ENCODE measurements around the gene CHD6. TPM values are rescaled to one million over a fixed set of nuclear protein-coding genes. Genes with fewer than 3 reads are reported as not detected.

Gene CHD6
- total RNA-seq, 1 experiment from 2014 or later: 27.7 TPM

DNA sequence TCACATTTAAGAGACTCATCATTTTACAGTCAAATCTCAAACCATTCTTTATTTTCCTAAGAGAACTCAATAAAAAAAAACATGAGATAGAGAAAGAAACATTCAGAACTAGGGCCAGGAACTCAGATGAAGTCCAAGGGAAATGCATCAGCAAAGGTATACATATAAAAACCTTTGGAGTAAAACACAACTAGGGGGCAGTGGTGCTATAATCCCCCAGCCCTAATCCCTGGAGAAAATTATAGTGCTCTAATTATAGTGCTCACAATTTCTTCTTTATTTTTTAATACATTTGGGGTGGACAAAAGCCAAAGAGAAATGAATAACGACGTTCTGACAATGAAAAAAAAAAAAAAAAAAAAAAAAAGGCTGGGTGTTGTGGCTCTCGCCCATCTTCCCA, 151.0 kb downstream of the CHD6 start:
- no peak for DNase-seq (ENCODE audit: low read depth, low spot score)
- in situ Hi-C loops (cut with HindIII; ENCODE audit: low pct_unique_long_range_greater_than_20kb, low sequenced_read_pairs): no loop called here

DNA sequence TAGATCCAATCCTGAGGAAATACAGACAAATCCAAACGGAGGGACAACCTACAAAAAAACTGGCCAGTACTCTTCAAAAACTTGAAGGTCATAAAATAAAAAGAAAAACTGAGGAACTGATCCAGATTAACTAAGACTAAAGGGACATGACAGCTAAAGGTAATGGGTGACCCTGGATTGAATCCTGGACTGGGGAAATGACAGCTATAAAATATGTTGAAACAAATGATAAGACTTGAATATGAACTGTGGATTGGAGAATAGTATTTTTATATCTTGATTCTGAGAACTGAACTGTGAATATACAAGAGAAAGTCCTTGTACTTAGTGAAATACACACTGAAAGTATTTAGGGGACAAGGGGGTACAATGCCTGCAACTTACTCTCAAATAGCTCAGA, 154.6 kb downstream of the CHD6 start:
- in situ Hi-C loops (cut with HindIII; ENCODE audit: low pct_unique_long_range_greater_than_20kb, low sequenced_read_pairs): no loop called here
- no peak for DNase-seq (ENCODE audit: low read depth, low spot score)

DNA sequence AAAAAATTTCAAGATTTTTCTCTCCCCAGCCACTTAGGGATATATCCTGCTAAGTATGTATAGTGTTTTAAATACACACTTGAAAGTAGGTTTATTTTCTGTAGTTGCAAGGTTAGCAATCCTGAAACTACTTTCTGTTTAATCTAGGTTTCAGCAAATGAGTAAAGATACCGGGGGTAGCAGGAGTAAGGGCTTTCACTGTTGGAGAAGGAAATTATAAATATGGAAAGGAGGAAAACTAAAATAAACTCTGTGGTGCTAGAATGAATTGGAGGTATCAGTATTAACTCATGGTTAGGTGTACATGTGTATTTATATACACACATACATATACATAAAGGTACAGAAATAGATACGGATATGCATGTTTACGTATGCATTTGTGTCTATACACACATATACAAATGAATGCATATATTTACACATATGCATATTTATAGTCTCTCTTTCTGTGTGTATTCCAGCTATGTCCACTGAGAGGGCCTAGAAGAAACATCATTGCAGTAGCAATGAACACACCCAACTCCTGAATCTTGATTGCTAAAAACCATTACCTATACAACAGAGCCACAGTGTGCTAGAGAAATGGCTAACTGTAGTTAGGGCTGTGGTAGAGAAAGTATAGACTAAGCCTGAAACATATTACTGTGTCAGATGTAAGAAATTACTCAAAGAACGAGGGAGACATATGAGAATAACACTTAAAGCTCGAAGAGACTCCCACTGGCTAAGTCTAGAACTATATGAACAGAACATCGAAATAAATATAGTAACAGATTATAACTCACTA, 155.6 kb downstream of the CHD6 start:
- in situ Hi-C loops (cut with HindIII; ENCODE audit: low pct_unique_long_range_greater_than_20kb, low sequenced_read_pairs): no loop called here
- DNase-seq (ENCODE audit: low read depth, low spot score): no peak

DNA sequence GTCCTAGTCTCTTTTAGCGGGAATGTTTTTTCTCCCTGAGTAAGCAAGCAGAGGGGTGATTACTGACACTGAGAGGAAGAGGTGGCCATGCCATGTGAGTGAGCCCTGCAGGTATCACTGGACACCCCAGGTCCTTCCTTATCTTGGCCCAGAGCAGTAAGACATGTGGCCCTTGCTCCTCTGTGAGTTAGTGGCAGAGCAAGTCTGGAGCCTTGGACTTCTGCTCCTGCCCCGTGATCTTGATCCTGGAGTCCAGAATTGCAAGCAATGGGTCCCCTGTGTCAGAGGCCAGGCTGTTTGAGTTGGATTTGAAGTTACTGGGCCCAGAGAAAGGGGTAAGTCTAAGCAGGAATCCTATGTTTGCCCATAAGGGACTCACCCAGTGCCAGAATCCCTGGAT, 159.4 kb downstream of the CHD6 start:
- DNase-seq (ENCODE audit: low read depth, low spot score): no peak
- in situ Hi-C loops (cut with HindIII; ENCODE audit: low pct_unique_long_range_greater_than_20kb, low sequenced_read_pairs): no loop called here

DNA sequence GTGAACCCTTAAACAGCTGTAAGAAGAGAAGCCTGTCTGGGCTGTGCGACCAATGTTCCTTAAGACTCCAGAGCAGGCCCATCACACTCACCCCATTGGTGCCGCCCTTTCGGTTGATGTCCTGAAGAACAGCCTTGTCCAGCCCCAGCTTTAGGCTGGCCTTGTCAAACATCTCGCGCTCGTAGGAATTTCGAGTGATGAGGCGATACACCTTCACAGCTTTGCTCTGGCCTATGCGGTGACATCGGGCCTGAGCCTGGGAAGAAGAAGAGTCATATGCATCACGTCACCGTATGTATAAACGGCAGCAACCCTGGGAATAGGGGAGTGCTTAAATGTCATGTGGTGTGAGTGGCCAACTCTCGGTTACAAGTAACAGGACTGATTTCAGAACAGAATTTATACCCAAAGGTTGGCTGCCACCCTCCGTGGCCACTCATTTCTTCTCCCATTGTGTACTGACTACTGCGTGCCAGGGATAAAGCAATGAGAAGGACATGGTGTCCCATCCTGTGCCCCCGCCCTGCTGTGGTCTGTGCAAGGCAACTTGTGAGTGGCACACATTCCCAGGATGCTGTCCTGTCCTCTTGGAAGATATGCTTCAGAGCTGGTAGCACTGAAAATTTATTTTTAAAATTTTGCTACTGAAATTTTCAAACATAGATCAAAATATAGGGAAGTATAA, 160.9 kb downstream of the CHD6 start:
- DNase-seq (ENCODE audit: low read depth, low spot score): no peak
- in situ Hi-C loops (cut with HindIII; ENCODE audit: low pct_unique_long_range_greater_than_20kb, low sequenced_read_pairs): no loop called here

DNA sequence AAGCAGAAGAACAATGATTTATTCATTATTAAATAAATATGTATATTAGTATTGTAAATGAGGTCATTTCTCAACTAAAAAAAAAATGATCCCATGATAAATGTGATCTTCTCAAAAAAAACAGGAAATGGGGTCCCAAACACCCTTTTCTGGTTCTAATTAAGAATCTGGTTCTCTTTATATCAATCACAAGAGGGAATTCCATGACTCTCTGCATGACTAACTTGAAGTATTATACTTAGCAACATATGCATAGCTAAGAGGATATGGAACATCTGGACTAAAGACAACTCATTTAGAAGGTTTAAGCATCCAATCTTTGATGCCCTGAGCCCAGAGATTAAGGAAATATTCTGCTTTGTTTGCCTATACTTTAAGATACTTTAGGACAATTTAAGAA, 161.8 kb downstream of the CHD6 start:
- in situ Hi-C loops (cut with HindIII; ENCODE audit: low pct_unique_long_range_greater_than_20kb, low sequenced_read_pairs): no loop called here
- no peak for DNase-seq (ENCODE audit: low read depth, low spot score)

DNA sequence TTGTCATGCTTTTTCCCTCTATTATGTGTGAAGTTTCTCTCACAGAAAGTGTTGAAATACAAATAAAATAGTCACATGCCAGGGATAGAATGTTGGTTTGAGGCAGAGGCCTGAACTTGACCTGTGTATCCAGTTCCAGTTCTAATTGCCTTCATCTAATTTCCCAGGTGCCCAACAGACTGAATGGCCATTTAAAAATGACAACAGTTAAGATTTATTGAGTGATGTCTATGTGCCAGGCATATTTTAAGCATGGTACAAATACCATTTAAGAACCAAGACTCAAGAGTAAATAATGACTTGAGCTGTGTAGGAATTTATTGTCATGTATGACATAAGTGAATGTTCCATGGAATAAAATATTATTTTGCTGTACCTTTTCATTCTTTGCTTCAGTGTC, 163.9 kb downstream of the CHD6 start:
- in situ Hi-C loops (cut with HindIII; ENCODE audit: low pct_unique_long_range_greater_than_20kb, low sequenced_read_pairs): no loop called here
- DNase-seq (ENCODE audit: low read depth, low spot score): no peak

DNA sequence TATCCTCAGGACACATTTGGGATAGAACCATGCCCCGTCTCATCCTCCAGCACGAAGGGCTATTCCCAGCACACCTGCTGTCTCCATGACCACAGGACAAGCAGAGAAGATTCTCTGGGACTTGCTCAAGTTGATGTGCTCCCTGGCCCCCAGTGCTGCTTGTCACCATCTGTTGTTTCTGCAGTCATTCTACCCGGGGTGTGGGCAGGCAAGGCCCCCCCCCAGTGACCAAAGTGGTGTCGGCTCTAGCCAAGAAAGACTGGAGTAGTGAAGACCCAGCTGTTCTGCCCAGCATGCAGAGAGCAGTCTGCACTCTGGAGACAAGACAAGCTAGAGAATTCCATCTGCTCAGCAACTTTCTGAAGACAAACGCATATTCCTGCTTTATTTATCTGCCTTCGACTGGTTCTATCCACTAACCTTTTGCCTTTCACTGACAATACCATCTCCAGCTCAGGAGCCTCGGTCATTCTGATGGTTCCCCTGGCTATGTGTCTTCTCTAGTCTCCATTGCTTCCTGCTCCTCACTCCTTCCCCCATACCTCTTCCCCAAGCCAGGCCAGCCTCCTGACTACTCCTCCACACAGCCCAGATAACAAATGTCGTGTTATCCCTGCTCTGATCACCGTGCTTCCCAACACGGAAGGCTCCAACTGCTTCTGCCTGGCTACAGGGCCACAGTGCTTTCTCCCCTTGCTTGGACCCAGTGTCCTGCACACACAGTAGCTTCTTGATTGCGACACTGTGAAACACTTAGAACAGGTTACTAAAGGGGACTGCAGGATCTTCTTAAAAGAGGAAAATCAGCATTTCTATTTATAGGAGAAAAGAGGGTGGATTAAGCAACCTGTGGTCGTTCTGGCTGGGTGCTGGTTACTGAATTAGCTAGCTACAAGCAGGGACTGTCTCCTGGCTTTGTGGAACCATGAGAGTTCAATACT, 164.9 kb downstream of the CHD6 start:
- DNase-seq (ENCODE audit: low read depth, low spot score): no peak
- in situ Hi-C loops (cut with HindIII; ENCODE audit: low pct_unique_long_range_greater_than_20kb, low sequenced_read_pairs): no loop called here

DNA sequence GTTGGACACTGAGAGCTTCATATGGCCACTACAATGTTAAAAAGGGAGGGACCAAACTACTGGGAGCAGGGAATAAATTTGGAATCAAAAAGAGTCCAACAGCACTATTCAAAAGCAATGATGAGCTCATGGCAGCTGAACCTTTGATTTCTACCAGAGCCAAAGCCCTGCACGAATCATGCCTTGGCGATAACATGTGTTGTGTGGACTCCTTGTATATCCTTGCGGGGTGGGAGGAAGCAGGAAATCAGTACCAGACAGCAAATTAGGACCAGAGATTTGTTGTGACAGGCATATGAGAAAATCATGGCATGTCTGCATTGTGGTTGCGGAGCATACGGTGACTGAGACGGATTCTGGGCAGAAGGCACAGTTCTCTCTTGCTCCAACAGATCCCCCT, 166.0 kb downstream of the CHD6 start:
- no peak for DNase-seq (ENCODE audit: low read depth, low spot score)
- in situ Hi-C loops (cut with HindIII; ENCODE audit: low pct_unique_long_range_greater_than_20kb, low sequenced_read_pairs): no loop called here

DNA sequence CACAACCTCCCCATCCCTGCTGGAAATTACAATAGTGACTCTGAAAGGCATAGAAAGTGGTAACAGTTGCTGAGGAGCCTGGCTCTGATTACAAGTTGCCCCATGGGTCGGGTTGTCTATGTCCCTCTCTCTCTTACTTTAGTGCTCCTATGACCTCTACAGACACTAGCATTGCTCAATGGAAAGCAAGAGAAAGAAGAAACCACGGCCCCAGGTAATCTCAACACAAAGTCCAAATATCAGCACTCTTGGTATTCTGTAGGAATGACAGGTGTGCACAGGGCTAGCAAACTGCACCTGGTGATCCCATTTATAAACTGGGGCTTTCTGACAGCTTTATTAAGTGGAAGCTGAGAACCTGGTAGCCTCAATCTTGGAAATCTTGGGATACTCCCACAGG, 171.2 kb downstream of the CHD6 start:
- no peak for DNase-seq (ENCODE audit: low read depth, low spot score)
- in situ Hi-C loops (cut with HindIII; ENCODE audit: low pct_unique_long_range_greater_than_20kb, low sequenced_read_pairs): no loop called here

DNA sequence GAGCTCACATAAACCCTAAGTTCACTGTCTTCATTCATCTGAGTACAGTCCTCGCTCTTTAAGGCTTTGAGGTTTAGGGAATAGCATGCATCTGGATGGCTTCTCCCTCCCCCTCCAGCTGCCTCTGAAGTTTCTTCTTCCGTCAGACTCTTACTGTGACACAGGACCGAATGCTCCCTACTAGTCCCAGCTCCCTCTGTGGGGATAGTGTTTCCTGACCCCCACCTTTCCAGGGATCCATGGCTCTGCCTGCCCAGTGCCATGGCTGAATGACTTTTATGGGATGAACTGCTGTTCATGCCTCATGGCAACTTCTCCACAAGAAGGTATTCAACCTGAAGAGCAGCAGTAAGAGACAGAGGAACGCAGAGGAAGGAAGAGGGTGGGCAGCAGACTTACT, 171.7 kb downstream of the CHD6 start:
- in situ Hi-C loops (cut with HindIII; ENCODE audit: low pct_unique_long_range_greater_than_20kb, low sequenced_read_pairs): no loop called here
- DNase-seq (ENCODE audit: low read depth, low spot score): no peak

DNA sequence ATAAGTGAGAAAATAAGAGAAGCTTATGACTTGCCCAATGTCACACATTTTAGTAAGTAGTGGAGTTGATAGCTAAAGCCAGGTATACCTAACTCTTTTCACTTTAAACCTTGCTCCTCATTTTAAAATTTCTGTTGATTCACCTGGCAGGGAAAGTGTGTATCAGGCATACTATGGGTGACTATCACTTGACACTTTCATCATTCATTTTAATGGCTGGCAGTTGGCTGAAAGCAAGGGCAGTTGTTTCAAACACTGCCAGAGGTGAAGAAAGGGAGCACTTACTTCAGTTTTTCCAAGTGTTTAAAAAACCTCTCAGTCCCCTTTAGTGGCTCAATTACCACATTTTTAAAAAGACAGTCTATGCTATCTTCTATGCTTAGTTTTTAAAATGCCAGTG, 173.4 kb downstream of the CHD6 start:
- in situ Hi-C loops (cut with HindIII; ENCODE audit: low pct_unique_long_range_greater_than_20kb, low sequenced_read_pairs): no loop called here
- DNase-seq (ENCODE audit: low read depth, low spot score): no peak

DNA sequence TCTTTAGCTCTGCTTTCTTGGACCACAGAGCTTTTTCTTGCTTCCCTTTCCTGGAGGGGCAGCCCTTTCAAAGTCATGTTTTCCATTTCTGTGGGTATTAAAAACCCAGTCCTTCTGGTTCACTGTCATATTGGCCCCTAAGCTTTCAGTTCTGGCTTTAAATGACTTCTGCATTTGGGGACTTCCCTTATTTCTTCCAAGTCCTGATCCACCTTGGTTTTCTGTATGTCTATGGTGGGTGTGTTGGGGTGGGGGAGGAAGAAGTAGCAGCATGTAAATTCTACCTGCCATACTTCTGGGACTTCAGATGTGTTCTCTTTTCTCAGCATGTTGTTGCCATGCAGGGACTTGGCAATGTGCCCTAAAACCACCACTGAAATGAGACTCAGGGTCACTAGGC, 174.5 kb downstream of the CHD6 start:
- no peak for DNase-seq (ENCODE audit: low read depth, low spot score)
- in situ Hi-C loops (cut with HindIII; ENCODE audit: low pct_unique_long_range_greater_than_20kb, low sequenced_read_pairs): no loop called here

DNA sequence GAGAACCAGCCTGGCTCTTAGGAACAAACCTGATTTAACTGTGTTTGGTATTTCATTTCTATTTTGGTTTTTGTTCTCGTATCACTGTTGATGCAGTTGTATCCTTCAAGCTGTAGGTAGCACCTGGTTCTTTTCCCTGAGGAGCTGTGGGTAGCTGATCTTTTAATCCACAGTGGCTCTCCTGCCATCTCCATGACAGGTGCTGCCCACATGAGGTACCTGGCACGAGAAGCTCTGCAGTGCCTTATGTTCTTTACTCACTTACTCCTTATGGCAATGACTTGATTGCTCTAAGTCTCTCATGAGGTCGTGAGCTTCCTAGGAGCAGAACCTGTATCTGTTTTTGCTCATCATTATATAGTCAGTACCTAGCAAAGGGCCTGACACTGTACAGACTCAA, 177.3 kb downstream of the CHD6 start:
- no peak for DNase-seq (ENCODE audit: low read depth, low spot score)
- in situ Hi-C loops (cut with HindIII; ENCODE audit: low pct_unique_long_range_greater_than_20kb, low sequenced_read_pairs): no loop called here

DNA sequence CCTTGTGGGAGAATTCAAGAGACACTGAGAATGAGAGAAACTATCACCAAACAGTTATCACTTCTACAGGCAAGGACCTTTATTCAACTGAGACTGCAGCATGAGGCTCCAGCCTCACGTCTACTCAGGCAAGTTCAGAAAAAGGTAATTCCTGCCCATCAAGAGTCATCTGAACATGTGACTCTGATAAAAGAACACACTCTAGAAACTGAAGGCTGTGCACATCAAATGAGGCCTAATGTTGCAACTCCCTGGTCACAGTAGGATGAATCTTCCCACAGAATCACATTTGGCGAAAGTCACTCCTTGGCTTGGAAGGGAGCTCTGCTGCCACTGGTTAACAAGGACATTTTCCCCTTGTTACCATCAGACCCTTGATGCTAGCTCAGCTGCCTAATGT, 180.3 kb downstream of the CHD6 start:
- DNase-seq (ENCODE audit: low read depth, low spot score): no peak
- in situ Hi-C loops (cut with HindIII; ENCODE audit: low pct_unique_long_range_greater_than_20kb, low sequenced_read_pairs): no loop called here

DNA sequence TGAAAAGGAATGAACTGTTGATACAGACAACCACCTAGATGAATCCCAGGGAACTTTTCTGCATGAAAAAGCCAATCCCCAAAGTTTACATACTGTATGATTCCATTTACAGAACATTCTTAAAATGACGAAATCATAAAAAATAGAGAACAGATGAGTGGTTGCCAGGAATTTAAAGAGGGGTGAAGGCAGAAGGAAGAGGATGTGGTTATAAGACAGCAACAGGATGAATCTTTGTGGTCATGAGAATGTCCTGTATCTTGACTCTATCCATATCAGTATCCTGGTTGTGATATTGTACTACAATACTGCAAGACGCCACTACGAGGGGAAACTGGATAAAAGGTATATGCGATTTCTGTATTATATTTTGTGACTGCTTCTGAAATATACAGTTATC, 181.5 kb downstream of the CHD6 start:
- DNase-seq (ENCODE audit: low read depth, low spot score): no peak
- in situ Hi-C loops (cut with HindIII; ENCODE audit: low pct_unique_long_range_greater_than_20kb, low sequenced_read_pairs): no loop called here

DNA sequence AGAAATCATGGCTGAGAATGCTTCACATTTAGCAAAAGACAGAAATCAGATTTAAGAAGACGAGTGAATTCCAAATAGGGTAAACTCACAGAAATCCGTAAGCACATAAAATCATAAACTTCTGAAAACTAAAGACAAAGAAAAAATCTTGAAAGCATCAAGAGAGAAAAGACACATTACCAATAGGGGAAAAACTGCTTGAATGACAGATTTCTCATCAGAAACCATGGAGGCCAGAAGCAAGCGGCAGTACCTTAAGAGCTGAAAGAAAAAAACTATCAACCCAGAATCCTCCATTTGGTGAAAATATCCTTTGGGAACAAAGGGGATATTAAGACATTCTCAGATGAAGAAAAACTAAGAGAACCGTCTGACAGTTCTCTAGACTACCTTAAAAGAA, 185.0 kb downstream of the CHD6 start:
- in situ Hi-C loops (cut with HindIII; ENCODE audit: low pct_unique_long_range_greater_than_20kb, low sequenced_read_pairs): no loop called here
- DNase-seq (ENCODE audit: low read depth, low spot score): no peak

DNA sequence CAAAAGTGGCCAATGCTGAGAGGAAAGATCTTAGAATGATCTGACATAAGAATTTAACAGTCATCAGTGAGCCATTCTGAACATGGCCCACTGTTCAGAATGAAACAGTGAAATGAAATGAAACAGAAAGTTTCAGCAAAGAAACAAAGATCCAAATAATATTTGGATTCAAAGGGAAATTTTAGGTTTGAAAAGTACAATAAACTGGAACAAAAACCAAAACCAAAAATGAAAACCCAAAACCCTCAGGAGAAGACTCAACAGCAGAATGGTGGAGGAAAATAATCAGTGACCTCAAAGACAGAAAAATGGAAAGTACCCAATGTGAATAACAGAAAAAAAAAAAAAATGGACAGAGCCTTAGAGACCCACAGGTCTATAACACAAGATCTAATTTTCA, 185.4 kb downstream of the CHD6 start:
- in situ Hi-C loops (cut with HindIII; ENCODE audit: low pct_unique_long_range_greater_than_20kb, low sequenced_read_pairs): no loop called here
- no peak for DNase-seq (ENCODE audit: low read depth, low spot score)
